ENCODE results near the gene HSP90AA1.

- TF ChIP-seq CTCF (IDR thresholded peaks at IDR 0.05) (no peak), POLR2AphosphoS5 (IDR thresholded peaks at IDR 0.05) (no peak)
Observed at GRCh38 chr14:102047808-102048540, 38.9 kb downstream of the HSP90AA1 start.
